OCI-LY7 (cell line): Measurements from ENCODE around the gene CORO6.

Experiments
- CTCF ChIP-seq: fragments of 200-600 bp; sonication (generic); conservative IDR thresholded peaks from 2 replicates; pipeline ENCODE4 v1.5.1; 2014; ENCODE audit warnings: mild to moderate bottlenecking, antibody characterized with exemption, low read length, moderate library complexity, mixed read lengths
- EZH2phosphoT487 ChIP-seq: fragments of 200-600 bp; sonication (generic); IDR thresholded peaks from 2 replicates; pipeline ENCODE4 v1.6.1; 2018; ENCODE audit warnings: low read depth, borderline replicate concordance, mild to moderate bottlenecking, mixed run types, antibody characterized with exemption, low read length, moderate library complexity, mixed read lengths

GRCh38 chr17:29608986-29609385, 13.7 kb downstream of the CORO6 start:
- no peak for TF ChIP-seq CTCF
- TF ChIP-seq EZH2phosphoT487, result no peak
